GM19193 (cell line): ENCODE measurements around the gene TAF1B.
A peak's percentile ranks its signal among the peaks of the same experiment; 100 is the strongest.

Experiments used
- POLR2A ChIP-seq: IDR thresholded peaks from 4 replicates; pipeline ENCODE4 v1.6.1; 2011; ENCODE audit not compliant: insufficient read depth, insufficient read length; ENCODE audit errors: extremely low read depth

The TAF1B gene

DNA sequence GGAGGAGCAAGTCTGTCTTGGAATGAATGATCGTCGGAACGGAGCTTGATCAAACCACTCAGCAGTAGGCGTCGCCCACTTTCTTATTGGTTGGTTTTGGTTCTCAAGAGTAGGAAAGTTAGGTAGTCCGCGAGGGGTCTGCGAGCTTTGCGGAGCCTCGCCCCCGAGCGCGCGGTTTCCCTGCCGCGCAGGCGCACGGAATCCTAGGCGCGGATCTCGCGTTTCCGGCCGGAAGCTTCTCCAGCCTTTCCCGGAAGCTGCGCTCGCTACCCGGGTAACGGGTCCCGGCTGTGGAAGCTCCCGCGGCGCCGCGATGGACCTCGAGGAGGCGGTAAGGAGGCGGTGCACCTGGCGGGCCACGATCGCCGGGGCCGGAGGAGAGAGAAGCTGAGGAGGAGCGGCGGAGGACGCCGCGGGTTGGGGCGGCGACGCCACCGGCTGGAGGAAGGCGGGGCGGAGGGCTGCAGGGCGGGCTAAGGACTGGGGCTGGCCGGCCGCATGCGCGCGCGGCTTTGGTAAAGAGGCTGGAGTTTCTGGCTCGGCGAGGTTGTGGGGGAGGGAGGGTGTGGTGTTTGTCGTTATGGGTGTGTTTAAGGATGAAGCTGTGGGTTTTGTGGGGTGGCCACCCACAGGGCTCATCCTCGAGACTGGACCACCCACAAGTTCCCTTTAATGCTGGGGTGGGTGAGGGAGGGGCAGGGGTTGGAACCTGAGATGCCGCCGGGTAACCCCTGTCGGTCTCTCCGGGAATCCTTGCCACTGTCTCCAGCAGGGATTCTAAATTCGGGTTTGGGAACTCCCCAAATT lies at the start of gene TAF1B:
TAF1B (plus strand) TSS at position 246 of the 807 bp plus-strand sequence; CDS start at position 314, 68 bp downstream.
- peak; percentile 92 for TF ChIP-seq POLR2A

GRCh38 chr2:9793918-9794717 lies 49.2 kb upstream of the TAF1B start:
- no peak for TF ChIP-seq POLR2A

DNA sequence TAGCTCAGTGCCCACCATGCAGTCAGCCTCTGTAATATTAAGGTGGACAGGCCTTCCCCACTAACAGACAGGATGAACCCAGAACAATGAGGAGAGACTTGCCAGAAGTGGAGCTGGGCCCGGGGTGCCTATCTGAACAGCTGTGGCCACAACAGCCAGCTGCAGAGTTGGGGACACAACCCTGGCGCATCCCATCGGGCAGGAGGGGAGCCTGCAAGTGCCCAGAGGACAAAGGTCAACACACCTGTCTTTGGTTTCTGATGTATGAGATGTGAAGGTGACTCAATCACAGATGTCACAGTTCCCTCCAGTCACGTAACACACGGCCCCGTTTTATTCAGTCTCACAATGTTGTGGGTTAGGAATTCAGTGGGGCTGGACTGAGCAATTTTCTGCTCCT lies 48.2 kb upstream of the TAF1B start:
- TF ChIP-seq POLR2A: no peak

- no peak for TF ChIP-seq POLR2A
These were observed 46.9 kb upstream of the TAF1B start for GRCh38 chr2:9796056-9797010.

- TF ChIP-seq POLR2A: no peak
These were observed 46.2 kb upstream of the TAF1B start for GRCh38 chr2:9797086-9797485.

DNA sequence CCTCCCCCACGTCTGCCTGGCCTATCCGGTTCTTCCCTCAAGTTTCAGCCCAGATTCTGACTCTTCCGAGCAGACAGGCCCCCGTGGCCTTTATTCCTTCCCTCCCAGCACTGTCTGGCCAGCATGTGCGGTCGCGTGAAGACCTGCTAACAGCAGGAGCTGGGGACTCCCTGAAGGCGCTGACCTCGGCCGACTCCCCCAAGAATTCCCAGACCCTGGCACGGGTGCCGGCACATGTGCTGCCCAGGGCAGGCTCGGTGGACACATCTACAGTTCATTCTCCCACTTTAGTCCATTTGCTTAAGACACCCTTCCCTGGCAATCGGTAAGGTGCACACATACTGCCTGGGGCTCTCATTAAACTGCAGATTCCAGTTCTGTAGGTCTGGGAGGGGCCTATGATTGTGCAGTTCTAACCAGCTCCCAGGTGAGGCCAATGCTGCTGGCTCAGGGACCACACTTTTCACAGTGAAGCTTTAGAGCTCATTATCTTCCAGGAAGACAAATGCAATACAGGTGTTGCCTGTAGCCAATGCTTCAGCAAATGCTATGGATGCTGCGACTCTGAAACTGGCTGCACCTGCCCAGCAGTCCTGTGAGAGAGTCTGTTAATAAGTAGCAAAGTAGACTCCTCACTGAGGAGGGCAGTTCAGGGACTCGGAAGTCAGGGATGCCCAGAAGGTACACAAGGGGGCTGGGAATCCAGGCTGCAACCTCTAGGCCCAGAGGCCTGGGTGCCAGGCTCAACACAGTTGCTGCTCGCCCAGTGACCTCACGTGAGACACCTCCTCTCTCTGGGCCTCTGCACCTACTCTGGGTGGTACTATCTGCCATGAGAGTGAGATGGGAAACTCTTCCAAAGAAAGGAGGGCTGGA lies 45.4 kb upstream of the TAF1B start:
- no peak for TF ChIP-seq POLR2A

GRCh38 chr2:9799011-9799596 lies 44.2 kb upstream of the TAF1B start:
- TF ChIP-seq POLR2A: no peak

DNA sequence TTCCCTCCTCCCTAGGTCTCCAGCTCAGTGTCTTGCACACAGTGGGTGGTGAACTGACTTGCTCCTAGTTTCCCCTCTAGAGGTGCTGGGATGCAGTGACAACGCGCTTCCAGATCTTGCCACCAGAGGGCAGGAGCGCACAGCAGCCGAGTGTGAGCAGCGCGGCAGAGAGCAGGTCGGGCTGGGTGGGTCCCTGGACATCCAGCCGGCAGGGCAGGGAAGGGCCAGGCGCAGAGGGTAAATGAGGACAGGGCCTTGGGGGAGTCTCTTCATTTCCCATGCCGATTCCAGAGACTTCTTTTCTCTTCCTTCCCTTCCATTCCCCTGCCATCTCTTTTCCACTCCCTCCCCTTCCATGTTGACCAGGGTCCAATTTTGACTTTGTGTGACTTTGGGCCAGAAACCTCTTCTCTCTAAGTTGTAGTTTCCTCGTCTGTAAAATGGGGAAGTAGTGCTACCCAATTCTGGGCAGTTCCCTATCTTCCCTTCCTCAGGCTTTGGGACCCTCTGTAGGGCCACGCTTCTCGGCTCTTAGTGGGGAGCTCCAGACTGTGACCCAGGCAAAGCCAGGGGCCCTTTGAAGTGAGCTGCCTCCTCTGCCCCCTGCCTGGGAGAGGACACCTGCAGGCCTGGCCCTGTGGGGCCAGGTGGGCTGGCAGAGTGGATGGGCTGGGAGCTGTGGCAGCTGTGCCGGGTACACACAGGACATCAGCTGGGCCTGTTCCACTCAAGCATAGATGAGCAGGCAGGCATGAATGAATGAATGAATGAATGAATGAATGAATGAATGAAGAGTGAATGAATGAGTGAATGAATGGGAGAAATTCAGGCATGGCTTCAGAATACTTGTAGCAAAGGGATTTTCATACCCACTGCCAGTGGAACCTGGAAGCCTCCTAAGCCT lies 43.3 kb upstream of the TAF1B start:
- no peak for TF ChIP-seq POLR2A

- no peak for TF ChIP-seq POLR2A
These were observed 42.7 kb upstream of the TAF1B start for GRCh38 chr2:9800639-9800974.

GRCh38 chr2:9800975-9801726 lies 42.1 kb upstream of the TAF1B start:
- TF ChIP-seq POLR2A: no peak

- no peak for TF ChIP-seq POLR2A
These were observed 40.7 kb upstream of the TAF1B start for GRCh38 chr2:9802576-9802993.
